Mesenchymal stem cell (in vitro differentiated cells and primary cell): ENCODE results near the gene RASSF6.
A peak's percentile ranks its signal among the peaks of the same experiment; 100 is the strongest.

Experiments used
- DNase-seq: peaks from one replicate; pipeline ENCODE4 v3.0.0-alpha.2; 2013
- H2AFZ ChIP-seq: one replicate; pipeline ENCODE4 v1.6.1; 2013; ENCODE audit warnings: low read depth, mild to moderate bottlenecking, control low read depth, inconsistent platforms, low read length, moderate library complexity
- H2AK5ac ChIP-seq: 2 replicates; pipeline ENCODE4 v1.6.1; 2013; ENCODE audit warnings: low read length, moderate library complexity, mild to moderate bottlenecking, inconsistent platforms; ENCODE audit not compliant: severe bottlenecking
- H2BK120ac ChIP-seq: one replicate; pipeline ENCODE4 v1.6.1; 2013; ENCODE audit warnings: low read depth, mild to moderate bottlenecking, inconsistent platforms, low read length, moderate library complexity
- H2BK12ac ChIP-seq, 2 experiments: one replicate each; pipeline ENCODE4 v1.6.1; 2013; ENCODE audit warnings: inconsistent platforms in 2 of 2, low read length in 2 of 2, mild to moderate bottlenecking in 2 of 2, moderate library complexity in 2 of 2, control low read depth in 1 of 2
- H2BK15ac ChIP-seq: one replicate; pipeline ENCODE4 v1.6.1; 2013; ENCODE audit warnings: mild to moderate bottlenecking, low read depth, inconsistent platforms; ENCODE audit not compliant: poor library complexity, severe bottlenecking
- H2BK5ac ChIP-seq: 2 replicates; pipeline ENCODE4 v1.6.1; 2013; ENCODE audit warnings: low read depth, mild to moderate bottlenecking, low read length, control low read depth, inconsistent platforms; ENCODE audit not compliant: poor library complexity, severe bottlenecking
- H3K14ac ChIP-seq, 2 experiments: one replicate each; pipeline ENCODE4 v1.6.1; 2013; ENCODE audit warnings: inconsistent platforms in 2 of 2, low read length in 2 of 2, control low read depth in 1 of 2, mild to moderate bottlenecking in 1 of 2, moderate library complexity in 1 of 2
- H3K18ac ChIP-seq, 2 experiments: one replicate each; pipeline ENCODE4 v1.6.1; 2013; ENCODE audit warnings: inconsistent platforms in 2 of 2, low read length in 2 of 2, control low read depth in 1 of 2, low read depth in 1 of 2, mild to moderate bottlenecking in 1 of 2
- H3K23ac ChIP-seq, 2 experiments: one replicate each; pipeline ENCODE4 v1.6.1; 2013; ENCODE audit warnings: inconsistent platforms in 2 of 2, low read length in 2 of 2, mild to moderate bottlenecking in 2 of 2, moderate library complexity in 2 of 2, control low read depth in 1 of 2
- H3K27ac ChIP-seq: 2 replicates; pipeline ENCODE4 v1.5.1; 2013; ENCODE audit warnings: mild to moderate bottlenecking, moderate library complexity, low read length, control low read depth, inconsistent platforms; ENCODE audit not compliant: poor library complexity, severe bottlenecking
- H3K27me3 ChIP-seq, 2 experiments: 2 replicates each; pipeline versions ENCODE4 v1.6.1 to v1.7.0; 2013; ENCODE audit warnings: low read length in 2 of 2, mild to moderate bottlenecking in 2 of 2, moderate library complexity in 2 of 2, control low read depth in 1 of 2, inconsistent platforms in 1 of 2; ENCODE audit not compliant: control insufficient read depth in 1 of 2, insufficient read depth in 1 of 2
- H3K36me3 ChIP-seq, 2 experiments: 2 replicates each; pipeline versions ENCODE4 v1.6.1 to v1.7.0; 2013; ENCODE audit warnings: low read length in 2 of 2, control low read depth in 1 of 2, inconsistent platforms in 1 of 2, low read depth in 1 of 2, mild to moderate bottlenecking in 1 of 2; ENCODE audit not compliant: insufficient read depth in 2 of 2, control insufficient read depth in 1 of 2
- H3K4ac ChIP-seq, 2 experiments: one replicate each; pipeline ENCODE4 v1.6.1; 2013; ENCODE audit warnings: inconsistent platforms in 2 of 2, low read length in 2 of 2, mild to moderate bottlenecking in 2 of 2, moderate library complexity in 2 of 2, control low read depth in 1 of 2, low read depth in 1 of 2
- H3K4me1 ChIP-seq: 2 replicates; pipeline ENCODE4 v1.6.1; 2013; ENCODE audit warnings: low read depth, low read length, control low read depth; ENCODE audit not compliant: control insufficient read depth, insufficient read depth
- H3K4me2 ChIP-seq: 2 replicates; pipeline ENCODE4 v1.6.1; 2013; ENCODE audit warnings: low read length, mild to moderate bottlenecking, inconsistent platforms; ENCODE audit not compliant: poor library complexity, severe bottlenecking
- H3K4me3 ChIP-seq, 2 experiments: 2 replicates each; pipeline versions ENCODE4 v1.5.1 to v1.7.0; 2013; ENCODE audit warnings: low read length in 2 of 2, mild to moderate bottlenecking in 2 of 2, control low read depth in 1 of 2, low read depth in 1 of 2; ENCODE audit not compliant: insufficient read depth in 1 of 2
- H3K79me1 ChIP-seq: replicated peaks from 2 replicates; pipeline ENCODE4 v1.6.1; 2013; ENCODE audit warnings: mild to moderate bottlenecking, control low read depth, low read length, inconsistent platforms; ENCODE audit not compliant: poor library complexity, severe bottlenecking
- H3K9ac ChIP-seq: 2 replicates; pipeline ENCODE4 v1.7.0; 2013; ENCODE audit warnings: mild to moderate bottlenecking, low read length, moderate library complexity
- H3K9me3 ChIP-seq: 2 replicates; pipeline ENCODE4 v1.7.0; 2013; ENCODE audit warnings: mild to moderate bottlenecking, low read length; ENCODE audit not compliant: control insufficient read depth
- H4K8ac ChIP-seq: one replicate; pipeline ENCODE4 v1.6.1; 2013; ENCODE audit warnings: inconsistent platforms, mild to moderate bottlenecking, low read length, moderate library complexity
- H4K91ac ChIP-seq: one replicate; pipeline ENCODE4 v1.6.1; 2013; ENCODE audit warnings: mild to moderate bottlenecking, low read length, inconsistent platforms
- WGBS: methylation state at CpG from one replicate; pipeline ENCODE4 v1.1.7; 2013; ENCODE audit warnings: mixed read lengths; 5-methylcytosine and 5-hydroxymethylcytosine counted together

The RASSF6 gene

DNA sequence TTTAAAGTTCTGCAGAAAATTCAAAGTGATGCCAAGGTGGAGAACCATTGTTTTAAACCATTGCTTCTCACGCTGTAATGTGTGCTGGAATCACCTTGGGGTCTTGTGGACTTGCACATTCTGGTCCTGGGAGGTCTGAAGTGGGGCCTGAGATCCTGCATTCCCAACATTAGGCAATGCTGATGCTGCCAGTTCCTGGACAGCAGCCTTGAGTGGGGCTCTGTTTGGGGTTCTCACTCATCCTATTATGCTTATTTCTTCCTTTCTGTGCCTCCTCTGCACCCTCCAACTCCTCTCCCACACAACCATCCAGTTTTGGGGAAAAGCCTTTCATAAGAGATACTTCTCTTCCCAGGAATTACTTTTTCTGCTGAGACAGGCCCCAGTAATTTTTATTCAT, 44.2 kb upstream of the RASSF6 start:
- DNase-seq: no peak
- Histone ChIP-seq H4K91ac (no peak overlapping the region), H3K27ac (no peak overlapping the region), H2AFZ (no peak overlapping the region), H3K9me3 (no peaks in the 10 kb centered on the region), H2BK12ac (peak overlapping the region in 1 of 2 experiments; percentile 77), H3K14ac (peak overlapping the region in 1 of 2 experiments; percentile 81), H3K18ac (peak overlapping the region in 1 of 2 experiments; percentile 68), H3K23ac (no peak overlapping the region), H2AK5ac (peak overlapping the region; percentile 81), H3K27me3 (no peaks in the 10 kb centered on the region), H3K4me2 (no peak overlapping the region), H2BK120ac (no peak overlapping the region), H3K36me3 (no peaks in the 10 kb centered on the region), H3K9ac (no peak overlapping the region), H3K4me1 (peaks cover 3% of the 10 kb centered on the region), H2BK15ac (no peak overlapping the region), H3K4me3 (no peak overlapping the region), H3K4ac (peak overlapping the region in 1 of 2 experiments; percentile 47), H2BK5ac (no peak overlapping the region), H3K79me1 (no peaks in the 10 kb centered on the region), H4K8ac (no peak overlapping the region)
- WGBS: 93% methylated on average over 1 of the region's 1 CpG

DNA sequence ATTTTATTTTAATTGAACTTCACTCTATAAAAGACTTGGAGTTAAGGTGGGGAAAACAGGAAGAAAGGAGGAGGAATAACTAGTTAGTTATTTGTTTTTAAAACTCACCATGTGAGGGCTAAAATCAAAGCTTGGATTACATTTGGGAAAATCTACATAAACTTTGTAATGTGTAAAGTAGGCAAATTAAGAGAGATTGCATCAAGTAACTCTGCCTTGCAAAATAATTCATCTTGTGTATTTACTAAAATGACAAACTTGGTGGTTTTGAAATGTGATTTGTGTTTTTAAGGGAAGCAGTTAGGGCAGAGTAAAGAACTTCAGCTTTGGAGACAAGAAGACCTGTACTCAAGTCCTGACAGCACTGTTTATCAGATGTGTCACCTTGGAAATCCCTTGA, 43.3 kb upstream of the RASSF6 start:
- Histone ChIP-seq H2BK12ac (no peak overlapping the region), H3K36me3 (no peaks in the 10 kb centered on the region), H3K9me3 (no peaks in the 10 kb centered on the region), H3K27me3 (no peaks in the 10 kb centered on the region), H3K18ac (no peak overlapping the region), H3K4ac (no peak overlapping the region), H4K8ac (no peak overlapping the region), H3K14ac (no peak overlapping the region), H3K79me1 (no peaks in the 10 kb centered on the region), H2BK120ac (no peak overlapping the region), H2AFZ (no peak overlapping the region), H3K9ac (peak overlapping the region; percentile 28), H3K4me1 (peaks cover 4% of the 10 kb centered on the region), H3K4me3 (no peak overlapping the region), H2BK15ac (no peak overlapping the region), H3K27ac (no peak overlapping the region), H3K4me2 (no peak overlapping the region), H2AK5ac (no peak overlapping the region), H3K23ac (no peak overlapping the region), H4K91ac (no peak overlapping the region), H2BK5ac (no peak overlapping the region)
- DNase-seq: no peak

DNA sequence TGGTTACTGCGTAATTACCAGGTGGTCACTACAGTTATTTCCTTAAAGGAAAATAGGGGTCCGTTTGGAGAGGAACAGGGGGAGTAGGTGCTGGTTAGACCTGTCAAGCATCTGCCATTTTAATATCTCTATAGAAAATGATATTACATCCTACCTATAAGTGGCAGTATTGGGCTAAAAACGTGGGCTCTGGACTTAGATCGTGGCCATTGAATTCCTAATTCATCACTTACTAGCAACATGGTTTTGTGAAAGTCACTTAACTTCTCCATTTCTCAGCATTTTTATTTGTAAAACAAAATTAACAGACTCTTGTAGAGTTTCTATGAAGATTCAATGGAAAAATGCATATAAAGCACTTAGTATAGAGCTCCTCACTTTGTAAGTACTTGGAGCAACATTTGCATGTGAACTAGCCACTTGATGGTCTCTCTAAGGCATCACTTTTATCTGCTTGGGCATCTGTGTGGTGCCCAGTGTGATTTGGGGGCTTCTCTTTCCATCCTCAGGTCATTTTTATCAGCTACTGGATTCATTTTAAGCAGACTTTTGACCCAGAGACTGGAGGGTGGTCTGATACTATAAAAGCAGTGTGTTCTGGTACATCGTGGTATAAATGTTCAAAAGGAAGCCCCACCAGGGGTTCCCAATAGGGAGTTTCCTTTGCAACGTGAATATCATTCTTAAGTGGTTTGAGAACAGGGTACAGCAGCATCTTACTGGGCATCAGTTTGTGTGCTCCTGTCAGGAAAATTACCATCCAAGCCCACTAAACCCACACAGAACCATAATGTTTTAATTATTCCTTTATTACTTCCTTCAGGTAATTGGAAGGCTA, 42.7 kb upstream of the RASSF6 start:
- H3K27ac ChIP-seq: peak overlapping the region; percentile 93
- peak overlapping the region; percentile 90 for H2BK5ac ChIP-seq
- H3K4me3 ChIP-seq: no peak overlapping the region
- peak overlapping the region; percentile 52 for H2BK120ac ChIP-seq
- H3K27me3 ChIP-seq: no peaks in the 10 kb centered on the region
- peaks cover 4% of the 10 kb centered on the region for H3K4me1 ChIP-seq
- H3K9me3 ChIP-seq: no peaks in the 10 kb centered on the region
- no peak overlapping the region for H2BK15ac ChIP-seq
- H3K79me1 ChIP-seq: no peaks in the 10 kb centered on the region
- peak; percentile 73 for DNase-seq
- H3K14ac ChIP-seq: no peak overlapping the region
- peak overlapping the region; percentile 46 for H3K9ac ChIP-seq
- H3K4ac ChIP-seq: peak overlapping the region in 1 of 2 experiments; percentile 11
- no peak overlapping the region for H4K8ac ChIP-seq
- no peaks in the 10 kb centered on the region for H3K36me3 ChIP-seq
- no peak overlapping the region for H2AFZ ChIP-seq
- peak overlapping the region in 1 of 2 experiments; percentile 59 for H3K18ac ChIP-seq
- 56% methylated on average over 3 of the region's 6 CpGs for whole genome bisulfite sequencing
- H3K23ac ChIP-seq: no peak overlapping the region
- peak overlapping the region in 1 of 2 experiments; percentile 15 for H2BK12ac ChIP-seq
- peak overlapping the region; percentile 49 for H2AK5ac ChIP-seq
- no peak overlapping the region for H4K91ac ChIP-seq
- no peak overlapping the region for H3K4me2 ChIP-seq

DNA sequence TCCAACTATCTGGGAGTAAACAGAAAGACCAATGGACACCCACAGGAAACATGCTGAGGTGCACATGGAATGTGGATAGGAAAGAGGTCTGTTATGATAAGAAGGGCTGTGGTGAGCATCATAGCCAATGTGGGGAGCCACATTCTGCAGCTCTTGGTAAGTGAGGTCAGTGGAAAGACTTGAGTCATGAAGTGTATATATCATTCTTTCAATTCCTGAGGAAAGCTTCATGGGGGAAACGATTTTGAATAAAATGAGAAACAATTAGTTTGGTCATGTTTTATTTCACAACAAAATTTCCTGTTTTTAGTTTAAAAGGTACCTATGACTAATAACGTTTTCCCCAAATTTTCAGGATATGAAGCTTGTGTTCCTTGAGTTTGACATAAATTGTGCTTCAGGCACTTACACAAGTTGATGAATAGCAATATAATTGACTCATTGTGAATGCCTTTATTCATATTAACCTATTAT, 41.4 kb upstream of the RASSF6 start:
- Histone ChIP-seq H2AK5ac (no peak overlapping the region), H2BK12ac (peak overlapping the region in 1 of 2 experiments; percentile 1), H3K27me3 (no peaks in the 10 kb centered on the region), H2BK15ac (no peak overlapping the region), H3K4me1 (peaks cover 4% of the 10 kb centered on the region), H3K18ac (no peak overlapping the region), H4K91ac (no peak overlapping the region), H3K36me3 (no peaks in the 10 kb centered on the region), H3K14ac (no peak overlapping the region), H3K4me3 (no peak overlapping the region), H3K23ac (no peak overlapping the region), H3K9ac (peak overlapping the region; percentile 46), H3K4ac (no peak overlapping the region), H3K79me1 (no peaks in the 10 kb centered on the region), H2BK120ac (no peak overlapping the region), H2AFZ (no peak overlapping the region), H3K9me3 (no peaks in the 10 kb centered on the region), H4K8ac (no peak overlapping the region), H3K27ac (peak overlapping the region; percentile 95), H2BK5ac (no peak overlapping the region), H3K4me2 (no peak overlapping the region)
- WGBS: no CpG with 5 or more reads among the region's 2 CpGs
- peak; percentile 94 for DNase-seq
